ENCODE measurements around the gene EDN2. TPM values are rescaled to one million over a fixed set of nuclear protein-coding genes. Genes with fewer than 3 reads are reported as not detected.

Gene EDN2
- total RNA-seq, 1 experiment from 2014 or later = 3.0 TPM

GRCh38 chr1:41494351-41495209, 10.1 kb upstream of the EDN2 start:
- Histone ChIP-seq H3K27me3 (no peaks in the 10 kb centered on the region), H3K4me3 (no peak overlapping the region), H3K9me3 (no peaks in the 10 kb centered on the region), H3K36me3 (no peaks in the 10 kb centered on the region)
- DNase-seq = no peak

GRCh38 chr1:41493626-41494350, 9.3 kb upstream of the EDN2 start:
- Histone ChIP-seq H3K4me3 (no peak overlapping the region), H3K36me3 (no peaks in the 10 kb centered on the region), H3K27me3 (no peaks in the 10 kb centered on the region), H3K9me3 (no peaks in the 10 kb centered on the region)
- no peak for DNase-seq

- DNase-seq = peak; percentile 81
- H3K4me3 ChIP-seq = no peak overlapping the region
- no peaks in the 10 kb centered on the region for H3K27me3 ChIP-seq
- no peaks in the 10 kb centered on the region for H3K36me3 ChIP-seq
- no peaks in the 10 kb centered on the region for H3K9me3 ChIP-seq
Measured at GRCh38 chr1:41493117-41493536, 8.6 kb upstream of the EDN2 start.

- H3K4me3 ChIP-seq = no peak overlapping the region
- peak; percentile 28 for DNase-seq
- H3K36me3 ChIP-seq = no peaks in the 10 kb centered on the region
- H3K27me3 ChIP-seq = no peaks in the 10 kb centered on the region
- H3K9me3 ChIP-seq = no peaks in the 10 kb centered on the region
Measured at GRCh38 chr1:41492341-41492848, 7.9 kb upstream of the EDN2 start.

GRCh38 chr1:41490911-41491310, 6.4 kb upstream of the EDN2 start:
- Histone ChIP-seq H3K27me3 (no peaks in the 10 kb centered on the region), H3K36me3 (no peaks in the 10 kb centered on the region), H3K9me3 (no peaks in the 10 kb centered on the region), H3K4me3 (no peak overlapping the region)
- peak; percentile 75 for DNase-seq

- Histone ChIP-seq H3K36me3 (no peaks in the 10 kb centered on the region), H3K4me3 (no peak overlapping the region), H3K27me3 (no peaks in the 10 kb centered on the region), H3K9me3 (no peaks in the 10 kb centered on the region)
- no peak for DNase-seq
Measured at GRCh38 chr1:41489561-41489960, 5.1 kb upstream of the EDN2 start.

GRCh38 chr1:41488040-41488951, 3.8 kb upstream of the EDN2 start:
- Histone ChIP-seq H3K36me3 (no peaks in the 10 kb centered on the region), H3K27me3 (no peaks in the 10 kb centered on the region), H3K4me3 (no peak overlapping the region), H3K9me3 (no peaks in the 10 kb centered on the region)
- DNase-seq = no peak

- Histone ChIP-seq H3K4me3 (no peak overlapping the region), H3K27me3 (no peaks in the 10 kb centered on the region), H3K36me3 (no peaks in the 10 kb centered on the region), H3K9me3 (no peaks in the 10 kb centered on the region)
- DNase-seq = no peak
Measured at GRCh38 chr1:41487126-41488039, 2.9 kb upstream of the EDN2 start.

GRCh38 chr1:41486371-41487125, 2.1 kb upstream of the EDN2 start:
- no peaks in the 10 kb centered on the region for H3K9me3 ChIP-seq

GRCh38 chr1:41486053-41486370, 1.5 kb upstream of the EDN2 start:
- H3K9me3 ChIP-seq = no peaks in the 10 kb centered on the region
- no peak for DNase-seq
- no peaks in the 10 kb centered on the region for H3K36me3 ChIP-seq
- H3K4me3 ChIP-seq = no peak overlapping the region
- no peaks in the 10 kb centered on the region for H3K27me3 ChIP-seq

More at GRCh38 chr1:41486371-41487125, 2.1 kb upstream of the EDN2 start:
- Histone ChIP-seq H3K27me3 (no peaks in the 10 kb centered on the region), H3K36me3 (no peaks in the 10 kb centered on the region), H3K4me3 (no peak overlapping the region)
- no peak for DNase-seq

GRCh38 chr1:41485605-41486004, 1.1 kb upstream of the EDN2 start:
- DNase-seq = peak; percentile 60
- H3K36me3 ChIP-seq = no peaks in the 10 kb centered on the region
- H3K4me3 ChIP-seq = no peak overlapping the region
- no peaks in the 10 kb centered on the region for H3K9me3 ChIP-seq
- H3K27me3 ChIP-seq = no peaks in the 10 kb centered on the region

GRCh38 chr1:41483960-41484401, 502 bp downstream of the EDN2 start:
- Histone ChIP-seq H3K9me3 (no peaks in the 10 kb centered on the region), H3K4me3 (no peak overlapping the region), H3K27me3 (no peaks in the 10 kb centered on the region), H3K36me3 (no peaks in the 10 kb centered on the region)
- DNase-seq = no peak

- Histone ChIP-seq H3K27me3 (no peaks in the 10 kb centered on the region), H3K4me3 (no peak overlapping the region), H3K36me3 (no peaks in the 10 kb centered on the region), H3K9me3 (no peaks in the 10 kb centered on the region)
- DNase-seq = no peak
Measured at GRCh38 chr1:41483001-41483850, 1.3 kb downstream of the EDN2 start.

GRCh38 chr1:41482001-41482765, 2.3 kb downstream of the EDN2 start:
- Histone ChIP-seq H3K36me3 (no peaks in the 10 kb centered on the region), H3K27me3 (no peaks in the 10 kb centered on the region), H3K9me3 (no peaks in the 10 kb centered on the region), H3K4me3 (no peak overlapping the region)
- peak; percentile 66 for DNase-seq
